Measurements from ENCODE around the gene POU2F1. TPM values are rescaled to one million over a fixed set of nuclear protein-coding genes. Genes with fewer than 3 reads are reported as not detected.

The POU2F1 gene
- total RNA-seq, 2 experiments from 2014 or later, result 18.7 to 52.3 TPM

- Histone ChIP-seq H3K4me2 (ENCODE audit: low read length) (peak overlapping the region; percentile 24; the same call in 1 of the 2 replicates), H3K9me2 (ENCODE audit: insufficient read depth, low read length) (no peaks in the 10 kb centered on the region), H3K36me3 (ENCODE audit: insufficient read depth, low read length) (no peaks in the 10 kb centered on the region), H3K9me3 (ENCODE audit: low read length) (no peaks in the 10 kb centered on the region), H3K27ac (ENCODE audit: low read depth, low read length, poor library complexity, severe bottlenecking) (no peak overlapping the region), H4K20me1 (ENCODE audit: insufficient read depth, low read length) (no peaks in the 10 kb centered on the region), H3K79me2 (ENCODE audit: insufficient read depth, low read depth, low read length) (no peaks in the 10 kb centered on the region), H2AFZ (ENCODE audit: low read length) (peak overlapping the region; percentile 37; the same call in 1 of the 2 replicates), H3K4me1 (ENCODE audit: insufficient read depth, low read length, poor library complexity, severe bottlenecking) (peaks cover 32% of the 10 kb centered on the region), H3K4me3 (ENCODE audit: low read depth, low read length, poor library complexity, severe bottlenecking) (no peak overlapping the region)
- POLR2A ChIA-PET, result interaction anchor here (0.6 to 2.9 kb wide), 10 partner anchors 10 to 301 kb away, joined by 3 to 11 read pairs (median 4); no protein-coding TSS in a partner anchor
- CTCF ChIA-PET (ENCODE audit: unreplicated experiment), result no interaction called here
- TF ChIP-seq, protein P1, sequence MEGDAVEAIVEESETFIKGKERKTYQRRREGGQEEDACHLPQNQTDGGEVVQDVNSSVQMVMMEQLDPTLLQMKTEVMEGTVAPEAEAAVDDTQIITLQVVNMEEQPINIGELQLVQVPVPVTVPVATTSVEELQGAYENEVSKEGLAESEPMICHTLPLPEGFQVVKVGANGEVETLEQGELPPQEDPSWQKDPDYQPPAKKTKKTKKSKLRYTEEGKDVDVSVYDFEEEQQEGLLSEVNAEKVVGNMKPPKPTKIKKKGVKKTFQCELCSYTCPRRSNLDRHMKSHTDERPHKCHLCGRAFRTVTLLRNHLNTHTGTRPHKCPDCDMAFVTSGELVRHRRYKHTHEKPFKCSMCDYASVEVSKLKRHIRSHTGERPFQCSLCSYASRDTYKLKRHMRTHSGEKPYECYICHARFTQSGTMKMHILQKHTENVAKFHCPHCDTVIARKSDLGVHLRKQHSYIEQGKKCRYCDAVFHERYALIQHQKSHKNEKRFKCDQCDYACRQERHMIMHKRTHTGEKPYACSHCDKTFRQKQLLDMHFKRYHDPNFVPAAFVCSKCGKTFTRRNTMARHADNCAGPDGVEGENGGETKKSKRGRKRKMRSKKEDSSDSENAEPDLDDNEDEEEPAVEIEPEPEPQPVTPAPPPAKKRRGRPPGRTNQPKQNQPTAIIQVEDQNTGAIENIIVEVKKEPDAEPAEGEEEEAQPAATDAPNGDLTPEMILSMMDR (conservative IDR thresholded peaks at IDR 0.05; ENCODE audit: low read length), result no peak
- no peak for TF ChIP-seq EZH2phosphoT487 (IDR thresholded peaks at IDR 0.05; ENCODE audit: borderline replicate concordance, low read depth, low read length)
- intact Hi-C loops (cut with micrococcal nuclease; ENCODE audit: unreplicated experiment), result no loop called here
- no TSS peak for BruUV-seq (replicated peaks)
- peak; percentile 27 for DNase-seq (ENCODE audit: low spot score)
Observed at GRCh38 chr1:167263819-167264464, 43.3 kb downstream of the POU2F1 start.

DNA sequence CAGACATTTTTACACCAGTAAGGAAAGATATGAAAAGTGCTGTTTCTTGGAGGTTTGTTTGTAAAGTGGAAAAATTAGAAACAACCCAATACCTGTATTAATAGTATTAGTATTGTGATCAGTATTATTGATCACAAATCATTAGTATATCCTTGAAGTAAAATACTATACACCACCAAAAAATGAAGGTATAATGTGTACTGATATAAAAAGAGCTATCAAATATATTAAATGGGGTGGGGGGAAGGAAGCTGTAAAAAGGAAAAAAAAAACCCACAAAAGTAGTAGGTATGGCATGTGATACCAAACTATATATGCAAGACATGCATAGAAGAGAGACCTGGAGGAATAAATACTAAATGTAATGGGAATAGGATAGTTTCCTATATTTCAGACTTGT is 46.3 kb downstream of the POU2F1 start:
- H3K9me3 ChIP-seq (ENCODE audit: low read length), result no peaks in the 10 kb centered on the region
- TF ChIP-seq, protein P1 (conservative IDR thresholded peaks at IDR 0.05; ENCODE audit: low read length), result no peak
- no peak for TF ChIP-seq EZH2phosphoT487 (IDR thresholded peaks at IDR 0.05; ENCODE audit: borderline replicate concordance, low read depth, low read length)
- H3K9me2 ChIP-seq (ENCODE audit: insufficient read depth, low read length), result no peaks in the 10 kb centered on the region
- ChIA-PET CTCF (ENCODE audit: unreplicated experiment) (interaction anchor here (0.7 to 1.3 kb wide), 3 partner anchors 76 to 182 kb away, joined by 3 to 5 read pairs (median 3); no protein-coding TSS in a partner anchor), POLR2A (interaction anchor here (0.6 to 1.9 kb wide), 8 partner anchors 27 to 446 kb away, joined by 3 to 12 read pairs (median 3); no protein-coding TSS in a partner anchor)
- H3K36me3 ChIP-seq (ENCODE audit: insufficient read depth, low read length), result no peaks in the 10 kb centered on the region
- no peak overlapping the region for H3K4me2 ChIP-seq (ENCODE audit: low read length)
- H3K79me2 ChIP-seq (ENCODE audit: insufficient read depth, low read depth, low read length), result no peaks in the 10 kb centered on the region
- peaks cover 29% of the 10 kb centered on the region for H3K4me1 ChIP-seq (ENCODE audit: insufficient read depth, low read length, poor library complexity, severe bottlenecking)
- no peak for DNase-seq (ENCODE audit: low spot score)
- H3K27ac ChIP-seq (ENCODE audit: low read depth, low read length, poor library complexity, severe bottlenecking), result no peak overlapping the region
- no peaks in the 10 kb centered on the region for H4K20me1 ChIP-seq (ENCODE audit: insufficient read depth, low read length)
- intact Hi-C loops (cut with micrococcal nuclease; ENCODE audit: unreplicated experiment), result loop anchor here (2.0 kb wide), 1 partner anchor 268 kb away; no protein-coding TSS in a partner anchor
- no peak overlapping the region for H3K4me3 ChIP-seq (ENCODE audit: low read depth, low read length, poor library complexity, severe bottlenecking)
- H2AFZ ChIP-seq (ENCODE audit: low read length), result no peak overlapping the region
- BruUV-seq (replicated peaks), result no TSS peak

GRCh38 chr1:167268347-167268787 is 47.7 kb downstream of the POU2F1 start:
- ChIA-PET POLR2A (interaction anchor here (0.6 to 2.0 kb wide), 14 partner anchors 9 to 232 kb away, joined by 3 to 12 read pairs (median 4); no protein-coding TSS in a partner anchor), CTCF (ENCODE audit: unreplicated experiment) (interaction anchor here (0.7 to 1.4 kb wide), 2 partner anchors 130 to 174 kb away, joined by 3 to 4 read pairs; no protein-coding TSS in a partner anchor)
- Histone ChIP-seq H2AFZ (ENCODE audit: low read length) (peak overlapping the region; percentile 95), H3K36me3 (ENCODE audit: insufficient read depth, low read length) (no peaks in the 10 kb centered on the region), H4K20me1 (ENCODE audit: insufficient read depth, low read length) (no peaks in the 10 kb centered on the region), H3K4me2 (ENCODE audit: low read length) (peak overlapping the region; percentile 51), H3K27ac (ENCODE audit: low read depth, low read length, poor library complexity, severe bottlenecking) (no peak overlapping the region), H3K79me2 (ENCODE audit: insufficient read depth, low read depth, low read length) (no peaks in the 10 kb centered on the region), H3K4me1 (ENCODE audit: insufficient read depth, low read length, poor library complexity, severe bottlenecking) (peaks cover 29% of the 10 kb centered on the region), H3K9me2 (ENCODE audit: insufficient read depth, low read length) (no peaks in the 10 kb centered on the region), H3K4me3 (ENCODE audit: low read depth, low read length, poor library complexity, severe bottlenecking) (no peak overlapping the region), H3K9me3 (ENCODE audit: low read length) (no peaks in the 10 kb centered on the region)
- DNase-seq (ENCODE audit: low spot score), result no peak
- no TSS peak for BruUV-seq (replicated peaks)
- intact Hi-C loops (cut with micrococcal nuclease; ENCODE audit: unreplicated experiment), result loop anchor here (1.0 to 2.0 kb wide), 5 partner anchors 60 to 202 kb away; no protein-coding TSS in a partner anchor
- no peak for TF ChIP-seq EZH2phosphoT487 (IDR thresholded peaks at IDR 0.05; ENCODE audit: borderline replicate concordance, low read depth, low read length)
- TF ChIP-seq, protein P1 (conservative IDR thresholded peaks at IDR 0.05; ENCODE audit: low read length), result no peak
